Measurements from ENCODE around the gene IRF6.

- TF ChIP-seq, protein P1, sequence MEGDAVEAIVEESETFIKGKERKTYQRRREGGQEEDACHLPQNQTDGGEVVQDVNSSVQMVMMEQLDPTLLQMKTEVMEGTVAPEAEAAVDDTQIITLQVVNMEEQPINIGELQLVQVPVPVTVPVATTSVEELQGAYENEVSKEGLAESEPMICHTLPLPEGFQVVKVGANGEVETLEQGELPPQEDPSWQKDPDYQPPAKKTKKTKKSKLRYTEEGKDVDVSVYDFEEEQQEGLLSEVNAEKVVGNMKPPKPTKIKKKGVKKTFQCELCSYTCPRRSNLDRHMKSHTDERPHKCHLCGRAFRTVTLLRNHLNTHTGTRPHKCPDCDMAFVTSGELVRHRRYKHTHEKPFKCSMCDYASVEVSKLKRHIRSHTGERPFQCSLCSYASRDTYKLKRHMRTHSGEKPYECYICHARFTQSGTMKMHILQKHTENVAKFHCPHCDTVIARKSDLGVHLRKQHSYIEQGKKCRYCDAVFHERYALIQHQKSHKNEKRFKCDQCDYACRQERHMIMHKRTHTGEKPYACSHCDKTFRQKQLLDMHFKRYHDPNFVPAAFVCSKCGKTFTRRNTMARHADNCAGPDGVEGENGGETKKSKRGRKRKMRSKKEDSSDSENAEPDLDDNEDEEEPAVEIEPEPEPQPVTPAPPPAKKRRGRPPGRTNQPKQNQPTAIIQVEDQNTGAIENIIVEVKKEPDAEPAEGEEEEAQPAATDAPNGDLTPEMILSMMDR (IDR thresholded peaks at IDR 0.05; ENCODE audit: control extremely low read depth in 1 of 3, insufficient read depth in 1 of 3, low read depth in 1 of 3, low read length in 3 of 3): no peak
- TF ChIP-seq EZH2 (IDR thresholded peaks at IDR 0.05; ENCODE audit: low read depth, low read length, severe bottlenecking): no peak
- TF ChIP-seq POLR2A (IDR thresholded peaks at IDR 0.05; ENCODE audit: control extremely low read depth in 1 of 2, low read depth in 2 of 2, low read length in 2 of 2): no peak
- no peak for TF ChIP-seq EP300 (IDR thresholded peaks at IDR 0.05; ENCODE audit: borderline replicate concordance in 1 of 2, low read depth in 2 of 2, low read length in 2 of 2)
- TF ChIP-seq POLR2AphosphoS5 (IDR thresholded peaks at IDR 0.05; ENCODE audit: low read depth, low read length): no peak
- no peak for TF ChIP-seq JUND (IDR thresholded peaks at IDR 0.05; ENCODE audit: low read length)
- no peak for TF ChIP-seq HDAC2 (IDR thresholded peaks at IDR 0.05; ENCODE audit: borderline replicate concordance in 1 of 2, low read depth in 2 of 2, low read length in 2 of 2)
- no peak for TF ChIP-seq CHD2 (IDR thresholded peaks at IDR 0.05; ENCODE audit: low read length)
- no peak for TF ChIP-seq RAD21 (IDR thresholded peaks at IDR 0.05 in 1 of 2, conservative IDR thresholded peaks at IDR 0.05 in 1 of 2; ENCODE audit: low read depth in 2 of 2, low read length in 2 of 2)
- TF ChIP-seq TCF12 (IDR thresholded peaks at IDR 0.05; ENCODE audit: low read depth, low read length): no peak
- TF ChIP-seq, protein P2, sequence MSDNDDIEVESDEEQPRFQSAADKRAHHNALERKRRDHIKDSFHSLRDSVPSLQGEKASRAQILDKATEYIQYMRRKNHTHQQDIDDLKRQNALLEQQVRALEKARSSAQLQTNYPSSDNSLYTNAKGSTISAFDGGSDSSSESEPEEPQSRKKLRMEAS (IDR thresholded peaks at IDR 0.05): no peak
- no peak for TF ChIP-seq HDAC6 (IDR thresholded peaks at IDR 0.05; ENCODE audit: low read depth, low read length)
- no peak for TF ChIP-seq MAFK (IDR thresholded peaks at IDR 0.05; ENCODE audit: low read depth, low read length)
Observed at GRCh38 chr1:209808059-209808581, 2.2 kb upstream of the IRF6 start.

Measured in H1 (cell line).